K562 (cell line): ENCODE measurements around the gene HMGCL. TPM values are rescaled to one million over a fixed set of nuclear protein-coding genes. Genes with fewer than 3 reads are reported as not detected.
A peak's percentile ranks its signal among the peaks of the same experiment; 100 is the strongest.

Experiments
- BHLHE40 ChIP-seq: IDR thresholded peaks from 2 replicates; pipeline ENCODE4 v1.6.1; 2011; ENCODE audit warnings: low read length, improper control_type of control experiment
- CCNT2 ChIP-seq: IDR thresholded peaks from 2 replicates; pipeline ENCODE4 v1.6.1; 2011; ENCODE audit warnings: borderline replicate concordance, low read depth, mild to moderate bottlenecking, moderate library complexity, mixed read lengths, low read length; ENCODE audit not compliant: insufficient read length; ENCODE audit errors: extremely low read depth
- CTCF ChIP-seq, 3 experiments: IDR thresholded peaks in 2 of 3; conservative IDR thresholded peaks in 1 of 3; 2 replicates each; pipeline ENCODE4 v1.5.1; 2011 to 2012; ENCODE audit warnings: low read length in 3 of 3, mild to moderate bottlenecking in 3 of 3, control low read depth in 2 of 3, improper control_type of control experiment in 1 of 3, inconsistent platforms in 1 of 3, low read depth in 1 of 3, mixed read lengths in 1 of 3, moderate library complexity in 1 of 3; ENCODE audit not compliant: insufficient read depth in 2 of 3
- GABPB1 ChIP-seq: sonication (generic); formaldehyde crosslinking; IDR thresholded peaks from 2 replicates; pipeline ENCODE4 v1.8.0; 2022; ENCODE audit warnings: mild to moderate bottlenecking, missing genetic modification reagents
- HINFP ChIP-seq: fragments of 450-650 bp; conservative IDR thresholded peaks from 2 replicates; pipeline ENCODE4 v1.6.1; 2016; ENCODE audit warnings: missing genetic modification characterization, low read depth, mild to moderate bottlenecking, control low read depth, missing compliant biosample characterization
- IRF1 ChIP-seq: sonication (generic); formaldehyde crosslinking; IDR thresholded peaks from 2 replicates; pipeline ENCODE4 v1.8.0; 2022; ENCODE audit warnings: missing genetic modification reagents, mild to moderate bottlenecking, borderline replicate concordance
- JUND ChIP-seq, 2 experiments: IDR thresholded peaks; 2 replicates in 1 of 2; 3 replicates in 1 of 2; pipeline ENCODE4 v1.6.1; 2011; ENCODE audit warnings: borderline replicate concordance in 2 of 2, low read depth in 2 of 2, low read length in 2 of 2, improper control_type of control experiment in 1 of 2, missing biosample characterization in 1 of 2, missing genetic modification characterization in 1 of 2, missing genetic modification reagents in 1 of 2
- KAT2B ChIP-seq: IDR thresholded peaks from one replicate; pipeline ENCODE4 v1.6.1; 2012; ENCODE audit warnings: low read depth, mild to moderate bottlenecking, control low read depth, inconsistent platforms, low read length, moderate library complexity
- MEF2D ChIP-seq: conservative IDR thresholded peaks from 2 replicates; pipeline ENCODE4 v1.6.1; 2016; ENCODE audit warnings: low read depth, missing genetic modification characterization, missing compliant biosample characterization
- MNT ChIP-seq, 2 experiments: fragments of 450-650 bp; conservative IDR thresholded peaks; 2 replicates each; pipeline ENCODE4 v1.6.1; 2017; ENCODE audit warnings: mild to moderate bottlenecking in 2 of 2, moderate library complexity in 2 of 2
- MXI1 ChIP-seq: IDR thresholded peaks from 2 replicates; pipeline ENCODE4 v1.6.1; 2011; ENCODE audit warnings: low read depth, mild to moderate bottlenecking, improper control_type of control experiment, low read length
- NCOR1 ChIP-seq: fragments of 450-650 bp; IDR thresholded peaks from 2 replicates; pipeline ENCODE4 v1.6.1; 2016; ENCODE audit warnings: mild to moderate bottlenecking, moderate library complexity
- NONO ChIP-seq, 2 experiments: fragments of 200-400 bp in 1 of 2; fragments of 450-650 bp in 1 of 2; formaldehyde crosslinking in 1 of 2; IDR thresholded peaks; 2 replicates each; pipeline ENCODE4 v1.6.1; 2017; ENCODE audit warnings: low read depth in 2 of 2, mild to moderate bottlenecking in 2 of 2, moderate library complexity in 2 of 2, low read length in 1 of 2
- NUFIP1 ChIP-seq: fragments of 450-650 bp; IDR thresholded peaks from 2 replicates; pipeline ENCODE4 v1.6.1; 2018; ENCODE audit not compliant: partially characterized antibody
- RAD21 ChIP-seq, 2 experiments: fragments of 250-450 bp in 1 of 2; fragments of 450-650 bp in 1 of 2; sonication (Bioruptor Pico) in 1 of 2; formaldehyde crosslinking in 1 of 2; IDR thresholded peaks in 1 of 2; conservative IDR thresholded peaks in 1 of 2; 2 replicates each; pipeline versions ENCODE4 v1.4.0 to v1.8.0; 2020 to 2022; ENCODE audit warnings: mild to moderate bottlenecking in 2 of 2, moderate library complexity in 1 of 2
- SMAD4 ChIP-seq: fragments of 250-450 bp; sonication (Bioruptor Pico); conservative IDR thresholded peaks from 2 replicates; pipeline ENCODE4 v1.8.0; 2021; ENCODE audit warnings: inconsistent platforms, mild to moderate bottlenecking, moderate library complexity
- TEAD1 ChIP-seq, 2 experiments: fragments of 450-650 bp in 1 of 2; sonication (generic) in 1 of 2; formaldehyde crosslinking; IDR thresholded peaks; 2 replicates each; pipeline versions ENCODE4 v1.4.0 to v1.8.0; 2020 to 2022; ENCODE audit warnings: mild to moderate bottlenecking in 2 of 2, missing genetic modification reagents in 1 of 2
- ZNF133 ChIP-seq: fragments of 250-450 bp; sonication (Bioruptor Pico); IDR thresholded peaks from 2 replicates; pipeline ENCODE4 v1.4.0; 2020; ENCODE audit warnings: mild to moderate bottlenecking
- ZNF146 ChIP-seq: IDR thresholded peaks from one replicate; pipeline ENCODE4 v1.6.1; 2018; ENCODE audit warnings: missing compliant biosample characterization; ENCODE audit not compliant: unreplicated experiment
- ZNF277 ChIP-seq: fragments of 250-450 bp; sonication (Bioruptor Pico); IDR thresholded peaks from 2 replicates; pipeline ENCODE4 v1.8.0; 2022; ENCODE audit warnings: inconsistent platforms, mild to moderate bottlenecking, moderate library complexity, borderline replicate concordance
- polyA plus RNA-seq, 8 experiments: library from polyadenylated mRNA; depleted of rRNA in 4 of 8; stranded (reverse) in 5 of 8; unstranded in 3 of 8; fragments of >200 nt; fragmentation: Nextera tagmentation in 2 of 8; fragmentation: Illumina TruSeq in 1 of 8; extraction: Ambion mirVana in 2 of 8; extraction: Trizol in 1 of 8; gene quantifications; 2 replicates each; pipeline versions ENCODE4 v1.2.1 to v1.2.3, GENCODE V29; 2011 to 2014; ENCODE audit warnings: inconsistent platforms in 1 of 8, missing spikeins in 1 of 8
- total RNA-seq, 7 experiments: library from RNA; depleted of rRNA in 6 of 7; stranded (reverse); fragments of >200 nt in 6 of 7; fragmentation: Illumina TruSeq in 2 of 7; extraction: Trizol in 2 of 7; gene quantifications; 2 replicates each; pipeline versions ENCODE4 v1.2.1 to v1.2.3, GENCODE V29; 2011 to 2021; ENCODE audit warnings: low replicate concordance in 1 of 7

Gene HMGCL
- total and polyA plus RNA-seq, 9 of the 15 experiments (the other 6 are each of a cell fraction or from before 2014, with no cell fraction given), result 18.0 to 82.2 (median 24.2) TPM

GRCh38 chr1:23809751-23810171 lies 15.5 kb downstream of the HMGCL start (continued):
- TF ChIP-seq MNT (conservative IDR thresholded peaks at IDR 0.05) (peak in 1 of 2 experiments; percentile 38; a peak in 1 of 4 replicates), KAT2B (no peak), TEAD1 (CRISPR knock-in tag; IDR thresholded peaks at IDR 0.05) (0 out of 4 replicates have a peak, but pooled peaks of 1 of the 2 experiments have one; percentile 4), NUFIP1 (no peak), JUND (IDR thresholded peaks at IDR 0.05; ENCODE audit: borderline replicate concordance, low read depth, low read length) (peak; percentile 80), JUND (tag; IDR thresholded peaks at IDR 0.05; ENCODE audit: borderline replicate concordance, low read depth, low read length) (peak; percentile 65; the same call in 1 of the 3 replicates), MXI1 (no peak), NONO (IDR thresholded peaks at IDR 0.05; ENCODE audit: low read depth in 2 of 2, low read length in 1 of 2) (no peak), MEF2D (tag) (no peak), CTCF (IDR thresholded peaks at IDR 0.05 in 2 of 3, conservative IDR thresholded peaks at IDR 0.05 in 1 of 3; ENCODE audit: insufficient read depth in 2 of 3, low read depth in 1 of 3, low read length in 3 of 3) (peak; percentile 96 to 98 (median 98)), BHLHE40 (peak; percentile 98), RAD21 (CRISPR knock-in tag; conservative IDR thresholded peaks at IDR 0.05 in 1 of 2, IDR thresholded peaks at IDR 0.05 in 1 of 2) (peak; percentile 80 to 94), IRF1 (CRISPR knock-in tag) (no peak), ZNF277 (CRISPR knock-in tag) (no peak), CCNT2 (no peak), ZNF133 (no peak), HINFP (tag) (no peak), SMAD4 (CRISPR knock-in tag) (no peak), ZNF146 (CRISPR knock-in tag) (no peak), GABPB1 (CRISPR knock-in tag) (no peak; the same call in 1 of the 2 replicates), NCOR1 (no peak)
